Measurements from ENCODE around the gene MAMLD1.

MAMLD1 gene

DNA sequence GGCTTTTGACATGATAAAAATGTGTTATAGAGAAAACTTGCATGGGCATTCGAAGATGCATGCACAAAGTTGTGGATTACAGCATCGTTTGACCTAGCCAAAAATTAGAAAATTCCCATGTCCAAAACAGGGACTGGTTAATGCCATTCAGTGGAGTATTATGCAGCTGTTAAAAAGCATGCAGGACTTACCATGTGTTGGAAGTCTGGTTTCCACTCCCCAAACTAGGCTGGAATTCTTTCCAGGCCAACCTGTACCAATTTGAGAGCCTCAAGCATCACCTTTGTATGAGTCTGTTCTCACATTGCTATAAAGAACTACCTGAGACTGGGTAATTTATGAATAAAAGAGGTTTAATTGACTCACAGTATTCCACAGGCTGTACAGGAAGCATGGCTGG is 159.4 kb downstream of the MAMLD1 start:
- no peaks in the 10 kb centered on the region for H3K9me3 Mint-ChIP-seq
- no peaks in the 10 kb centered on the region for H3K4me1 Mint-ChIP-seq
- ATAC-seq (replicated peaks; ENCODE audit: extremely low read depth, poor library complexity, severe bottlenecking) = no peak
- no peak for DNase-seq (ENCODE audit: low spot score in 2 of 2)
- H3K36me3 Mint-ChIP-seq (ENCODE audit: insufficient read depth) = peaks cover 2% of the 10 kb centered on the region
- H3K27me3 Mint-ChIP-seq = no peaks in the 10 kb centered on the region
- H3K4me3 Mint-ChIP-seq = no peak overlapping the region
- H3K27ac Mint-ChIP-seq (ENCODE audit: low read depth) = no peak overlapping the region

DNA sequence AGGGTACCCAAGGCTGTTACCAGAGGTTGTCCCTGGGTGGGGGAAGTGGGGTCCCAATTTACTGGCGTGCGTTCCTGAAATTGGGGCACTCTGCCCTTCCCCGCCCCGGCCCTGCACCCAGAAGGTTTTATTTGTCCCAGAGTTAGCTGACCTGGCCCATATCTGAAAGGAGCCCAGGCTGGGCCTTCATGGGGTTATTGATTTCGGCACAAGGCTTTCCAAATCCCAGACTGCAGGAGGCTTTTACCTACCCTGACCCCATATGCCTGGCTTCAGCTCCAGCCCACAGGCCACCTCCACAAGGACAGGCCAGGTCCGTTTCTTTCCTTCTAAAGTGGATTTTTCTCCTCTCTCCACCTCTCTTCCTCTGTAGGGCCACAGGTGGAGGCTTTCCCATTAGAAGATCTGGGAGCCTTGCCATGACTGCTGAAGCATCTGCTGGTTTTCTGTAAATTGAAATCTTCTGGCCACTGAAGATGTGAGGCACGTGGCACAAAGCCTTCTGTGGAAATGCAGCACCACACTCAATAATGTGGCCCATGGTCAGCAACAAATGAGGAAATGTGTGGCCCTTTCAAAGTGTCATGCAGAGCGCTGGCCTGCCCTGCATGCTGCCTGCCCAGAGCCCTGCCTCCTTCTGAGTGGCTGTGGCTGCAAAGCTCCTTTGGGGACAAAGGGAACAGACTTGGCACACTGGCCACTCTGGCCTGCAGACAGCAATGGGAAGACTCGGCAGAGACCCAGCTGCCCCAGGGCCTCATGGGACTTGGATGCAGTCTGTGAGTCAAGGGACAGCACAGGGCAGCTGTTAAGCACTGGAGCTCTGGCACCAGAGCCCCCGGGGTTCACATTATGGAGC is 162.2 kb downstream of the MAMLD1 start:
- Mint-ChIP-seq H3K27me3 (no peaks in the 10 kb centered on the region), H3K36me3 (ENCODE audit: insufficient read depth) (no peaks in the 10 kb centered on the region), H3K27ac (ENCODE audit: low read depth) (no peak overlapping the region), H3K4me3 (no peak overlapping the region), H3K9me3 (no peaks in the 10 kb centered on the region), H3K4me1 (no peaks in the 10 kb centered on the region)
- ATAC-seq (replicated peaks; ENCODE audit: extremely low read depth, poor library complexity, severe bottlenecking) (no peak), DNase-seq (ENCODE audit: low spot score in 2 of 2) (no peak)

DNA sequence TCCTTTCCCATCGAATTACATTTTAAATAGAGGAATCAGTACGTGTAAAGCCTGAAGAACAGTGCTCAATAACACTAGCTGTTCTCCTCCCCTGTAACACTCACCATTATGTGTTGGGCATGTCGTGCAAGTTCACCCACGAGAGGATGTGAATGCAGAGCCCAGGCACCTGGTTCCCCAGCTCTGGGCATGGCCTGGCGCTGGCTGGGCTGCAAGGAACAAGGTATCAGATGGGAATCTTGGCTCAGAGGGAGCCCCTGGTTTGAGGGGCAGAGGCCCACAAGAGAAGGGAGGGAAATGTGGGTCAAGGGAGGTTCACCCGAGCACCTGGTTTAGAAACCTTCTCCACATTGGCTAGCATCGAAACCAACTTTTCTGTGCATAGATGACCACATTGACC is 163.6 kb downstream of the MAMLD1 start:
- H3K9me3 Mint-ChIP-seq = no peaks in the 10 kb centered on the region
- ATAC-seq (replicated peaks; ENCODE audit: extremely low read depth, poor library complexity, severe bottlenecking) = no peak
- no peak overlapping the region for H3K27ac Mint-ChIP-seq (ENCODE audit: low read depth)
- no peak overlapping the region for H3K4me3 Mint-ChIP-seq
- no peak for DNase-seq (ENCODE audit: low spot score in 2 of 2)
- H3K27me3 Mint-ChIP-seq = no peaks in the 10 kb centered on the region
- H3K36me3 Mint-ChIP-seq (ENCODE audit: insufficient read depth) = no peaks in the 10 kb centered on the region
- H3K4me1 Mint-ChIP-seq = no peaks in the 10 kb centered on the region

DNA sequence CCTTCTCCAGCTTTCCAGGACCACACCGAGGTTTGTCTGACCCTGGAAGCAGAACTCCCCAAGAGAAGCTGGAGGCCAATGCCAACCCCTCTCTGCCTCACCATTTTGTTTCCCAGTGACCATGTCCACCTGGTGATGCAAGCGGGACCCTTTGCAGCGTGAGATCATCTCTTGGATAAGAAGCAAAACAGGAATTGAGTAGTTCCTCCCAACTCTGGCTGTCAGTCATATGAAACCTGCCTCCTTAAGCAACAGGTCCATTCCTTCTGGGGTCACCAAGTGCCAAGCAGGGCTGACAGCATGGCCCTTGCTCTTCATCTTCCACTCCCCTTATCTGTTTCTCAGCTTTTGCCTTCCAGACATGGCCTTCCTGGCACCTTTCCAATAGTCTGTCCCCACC is 164.0 kb downstream of the MAMLD1 start:
- Mint-ChIP-seq H3K36me3 (ENCODE audit: insufficient read depth) (no peaks in the 10 kb centered on the region), H3K27me3 (no peaks in the 10 kb centered on the region), H3K4me3 (no peak overlapping the region)

DNA sequence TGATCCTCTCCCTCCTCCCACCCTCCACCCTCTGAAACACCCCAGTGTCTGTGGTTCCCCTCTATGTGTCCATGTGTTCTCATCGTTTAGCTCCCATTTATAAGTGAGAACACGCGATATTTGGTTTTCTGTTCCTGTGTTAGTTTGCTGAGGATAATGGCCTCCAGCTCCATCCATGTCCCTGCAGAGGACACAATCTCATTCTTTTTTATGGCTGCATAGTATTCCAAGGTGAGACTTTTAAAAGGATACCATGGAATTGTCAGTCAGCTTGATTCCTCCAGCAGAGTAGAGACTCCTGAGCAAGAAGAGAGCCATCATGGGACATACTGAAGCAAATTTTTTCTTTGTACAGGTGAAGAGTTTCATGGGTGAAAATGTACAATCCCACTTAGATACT is 166.5 kb downstream of the MAMLD1 start:
- Mint-ChIP-seq H3K4me1 (no peaks in the 10 kb centered on the region), H3K4me3 (no peak overlapping the region), H3K27me3 (no peaks in the 10 kb centered on the region), H3K9me3 (no peaks in the 10 kb centered on the region), H3K36me3 (ENCODE audit: insufficient read depth) (no peaks in the 10 kb centered on the region), H3K27ac (ENCODE audit: low read depth) (no peak overlapping the region)
- DNase-seq (ENCODE audit: low spot score in 2 of 2) (no peak), ATAC-seq (replicated peaks; ENCODE audit: extremely low read depth, poor library complexity, severe bottlenecking) (no peak)

More for the DNA sequence above, 164.0 kb downstream of the MAMLD1 start:
- DNase-seq (ENCODE audit: low spot score in 2 of 2) (no peak), ATAC-seq (replicated peaks; ENCODE audit: extremely low read depth, poor library complexity, severe bottlenecking) (no peak)
- Mint-ChIP-seq H3K4me1 (no peaks in the 10 kb centered on the region), H3K9me3 (no peaks in the 10 kb centered on the region), H3K27ac (ENCODE audit: low read depth) (no peak overlapping the region)

DNA sequence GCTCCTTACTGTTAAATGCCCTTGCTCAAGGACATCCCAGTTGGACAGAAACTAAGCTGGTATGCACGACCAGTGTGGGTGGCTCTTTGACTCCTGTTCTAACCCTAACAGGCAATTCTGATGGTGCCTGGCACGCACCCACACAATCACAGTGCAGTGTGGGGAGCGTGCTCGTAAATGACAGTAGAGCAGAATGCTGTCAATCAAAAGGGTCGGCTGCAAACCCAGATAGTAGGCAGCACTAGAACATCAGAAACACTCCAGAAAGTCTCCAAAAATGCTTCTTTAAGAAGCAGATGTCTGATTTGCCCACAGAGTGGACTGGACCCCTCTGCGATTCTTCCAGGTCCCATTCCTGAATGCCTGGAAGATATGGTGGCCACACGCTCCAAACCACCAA is 167.7 kb downstream of the MAMLD1 start:
- Mint-ChIP-seq H3K9me3 (no peaks in the 10 kb centered on the region), H3K27me3 (no peaks in the 10 kb centered on the region), H3K27ac (ENCODE audit: low read depth) (no peak overlapping the region), H3K36me3 (ENCODE audit: insufficient read depth) (no peaks in the 10 kb centered on the region), H3K4me3 (no peak overlapping the region), H3K4me1 (no peaks in the 10 kb centered on the region)
- no peak for DNase-seq (ENCODE audit: low spot score in 2 of 2)
- no peak for ATAC-seq (replicated peaks; ENCODE audit: extremely low read depth, poor library complexity, severe bottlenecking)

DNA sequence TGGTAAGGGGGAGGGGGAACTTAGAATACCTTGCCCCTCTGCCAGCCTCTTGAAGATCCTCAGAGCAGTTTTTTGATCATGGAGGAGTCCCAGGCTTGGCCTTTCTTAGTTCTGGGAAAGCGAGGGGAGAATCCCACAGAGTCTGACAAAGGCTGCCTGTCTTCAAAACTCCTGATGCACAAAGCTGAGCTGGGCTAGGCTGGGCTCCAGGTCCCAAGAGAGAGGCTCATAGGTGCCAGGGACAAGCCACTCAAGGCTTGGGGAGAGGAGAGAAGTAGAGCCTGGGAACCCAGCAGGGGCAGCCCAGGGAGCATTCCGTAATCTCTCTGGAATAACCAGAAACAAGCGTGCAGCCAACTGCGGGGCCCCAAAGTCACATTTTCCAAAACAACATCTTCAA is 168.3 kb downstream of the MAMLD1 start:
- H3K4me3 Mint-ChIP-seq = no peak overlapping the region
- H3K9me3 Mint-ChIP-seq = no peaks in the 10 kb centered on the region
- H3K27ac Mint-ChIP-seq (ENCODE audit: low read depth) = no peak overlapping the region
- no peaks in the 10 kb centered on the region for H3K36me3 Mint-ChIP-seq (ENCODE audit: insufficient read depth)
- ATAC-seq (replicated peaks; ENCODE audit: extremely low read depth, poor library complexity, severe bottlenecking) (no peak), DNase-seq (ENCODE audit: low spot score in 2 of 2) (no peak)
- H3K27me3 Mint-ChIP-seq = no peaks in the 10 kb centered on the region
- no peaks in the 10 kb centered on the region for H3K4me1 Mint-ChIP-seq

DNA sequence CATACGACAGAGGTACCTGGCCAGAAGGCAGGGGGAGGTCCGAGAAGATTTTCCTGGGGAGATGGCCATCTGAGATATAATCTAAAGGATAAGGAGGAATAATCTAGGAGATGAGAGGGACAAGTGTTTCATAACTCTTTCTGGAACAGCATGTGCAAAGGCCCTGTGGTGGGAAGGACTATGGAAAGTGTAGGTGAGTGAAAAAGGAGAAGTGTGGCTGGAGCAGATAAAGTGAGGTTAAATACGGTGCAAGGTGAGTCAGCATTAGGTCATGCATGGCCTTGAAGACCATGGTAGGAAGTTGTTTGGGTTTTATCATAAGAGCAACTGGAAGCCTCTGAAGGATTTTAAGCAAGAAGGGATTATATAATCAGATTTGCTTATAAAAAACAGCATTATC is 170.7 kb downstream of the MAMLD1 start:
- Mint-ChIP-seq H3K4me3 (no peak overlapping the region), H3K9me3 (no peaks in the 10 kb centered on the region), H3K27ac (ENCODE audit: low read depth) (no peak overlapping the region), H3K27me3 (no peaks in the 10 kb centered on the region), H3K36me3 (ENCODE audit: insufficient read depth) (no peaks in the 10 kb centered on the region), H3K4me1 (no peaks in the 10 kb centered on the region)
- no peak for ATAC-seq (replicated peaks; ENCODE audit: extremely low read depth, poor library complexity, severe bottlenecking)
- no peak for DNase-seq (ENCODE audit: low spot score in 2 of 2)

DNA sequence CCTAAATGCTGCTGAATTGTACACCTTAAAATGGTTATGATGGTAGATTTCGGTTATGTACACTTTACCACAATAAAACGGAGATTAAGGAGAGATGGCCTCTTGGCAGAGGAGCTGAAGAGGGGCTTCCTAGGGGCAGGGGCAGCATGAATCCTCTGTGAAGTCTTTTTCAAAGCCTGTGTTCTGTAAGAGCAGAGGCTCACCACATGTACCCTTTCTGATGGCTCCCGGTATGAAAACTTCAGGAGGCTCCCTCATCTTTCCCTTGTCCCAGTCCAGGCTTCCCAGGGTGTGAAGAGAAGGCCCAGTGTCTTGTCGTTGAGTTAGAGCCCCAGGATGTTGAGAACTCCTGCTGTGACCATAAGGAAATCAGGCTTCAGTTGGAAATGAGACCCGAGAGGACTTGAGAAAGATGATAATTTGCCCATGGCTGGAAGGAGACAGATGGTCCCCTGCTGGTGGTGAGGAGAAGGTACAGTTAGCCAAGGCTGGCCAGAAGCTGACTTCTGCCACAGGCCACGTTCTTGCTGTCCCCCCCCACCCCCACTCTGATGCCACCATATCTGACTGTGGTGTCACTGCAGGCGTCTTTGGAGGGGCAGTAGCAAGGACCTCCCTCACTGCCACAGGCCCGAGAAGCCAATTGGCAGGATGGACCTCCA is 173.5 kb downstream of the MAMLD1 start:
- DNase-seq (ENCODE audit: low spot score in 2 of 2) (no peak), ATAC-seq (replicated peaks; ENCODE audit: extremely low read depth, poor library complexity, severe bottlenecking) (no peak)
- Mint-ChIP-seq H3K9me3 (no peaks in the 10 kb centered on the region), H3K4me1 (no peaks in the 10 kb centered on the region), H3K27ac (ENCODE audit: low read depth) (no peak overlapping the region), H3K36me3 (ENCODE audit: insufficient read depth) (no peaks in the 10 kb centered on the region), H3K4me3 (no peak overlapping the region), H3K27me3 (no peaks in the 10 kb centered on the region)

DNA sequence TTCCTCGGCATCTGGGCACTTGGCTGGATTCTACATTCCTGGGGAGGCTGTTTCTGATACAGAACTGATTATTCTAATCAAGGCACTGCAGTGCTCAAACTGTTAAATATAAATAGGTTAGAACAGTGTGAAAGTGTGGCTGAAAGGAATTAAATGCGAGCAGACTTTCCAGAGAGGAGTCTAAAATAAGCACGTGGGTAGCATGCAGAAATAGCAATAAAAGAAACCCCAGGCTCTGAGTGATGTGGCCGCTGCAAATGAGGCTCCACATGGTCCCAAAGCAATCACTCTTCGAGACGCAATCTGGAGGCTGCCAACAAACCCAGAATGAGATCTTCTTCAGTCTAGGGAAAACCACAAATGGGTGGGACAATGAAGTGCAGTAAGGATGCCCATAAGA is 174.7 kb downstream of the MAMLD1 start:
- no peak overlapping the region for H3K27ac Mint-ChIP-seq (ENCODE audit: low read depth)
- H3K36me3 Mint-ChIP-seq (ENCODE audit: insufficient read depth) = no peaks in the 10 kb centered on the region
- no peaks in the 10 kb centered on the region for H3K9me3 Mint-ChIP-seq
- no peaks in the 10 kb centered on the region for H3K27me3 Mint-ChIP-seq
- no peak overlapping the region for H3K4me3 Mint-ChIP-seq
- ATAC-seq (replicated peaks; ENCODE audit: extremely low read depth, poor library complexity, severe bottlenecking) = no peak
- no peak for DNase-seq (ENCODE audit: low spot score in 2 of 2)
- H3K4me1 Mint-ChIP-seq = no peaks in the 10 kb centered on the region

DNA sequence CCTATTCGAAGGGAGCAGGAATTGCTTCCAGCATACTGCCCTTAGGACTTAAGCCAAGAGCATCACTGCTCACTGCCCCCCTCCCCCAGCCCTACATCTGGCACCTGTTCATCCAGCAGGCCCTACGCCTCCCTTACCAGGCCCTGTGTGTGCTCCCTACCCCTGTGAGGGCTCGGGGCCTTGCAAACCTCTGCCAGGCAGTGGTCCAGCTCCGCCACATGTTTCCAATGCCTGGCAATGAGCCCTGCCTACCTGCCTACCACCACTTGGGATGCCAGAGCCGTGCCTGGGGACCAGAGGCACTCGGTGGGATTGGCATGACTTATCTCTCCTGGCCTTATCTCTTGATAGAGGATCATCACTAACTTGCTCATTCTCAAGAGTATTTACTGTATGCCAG is 177.8 kb downstream of the MAMLD1 start:
- Mint-ChIP-seq H3K27me3 (no peaks in the 10 kb centered on the region), H3K4me3 (no peak overlapping the region), H3K9me3 (no peaks in the 10 kb centered on the region), H3K4me1 (no peaks in the 10 kb centered on the region), H3K36me3 (ENCODE audit: insufficient read depth) (no peaks in the 10 kb centered on the region), H3K27ac (ENCODE audit: low read depth) (no peak overlapping the region)
- DNase-seq (ENCODE audit: low spot score in 2 of 2) (no peak), ATAC-seq (replicated peaks; ENCODE audit: extremely low read depth, poor library complexity, severe bottlenecking) (no peak)

DNA sequence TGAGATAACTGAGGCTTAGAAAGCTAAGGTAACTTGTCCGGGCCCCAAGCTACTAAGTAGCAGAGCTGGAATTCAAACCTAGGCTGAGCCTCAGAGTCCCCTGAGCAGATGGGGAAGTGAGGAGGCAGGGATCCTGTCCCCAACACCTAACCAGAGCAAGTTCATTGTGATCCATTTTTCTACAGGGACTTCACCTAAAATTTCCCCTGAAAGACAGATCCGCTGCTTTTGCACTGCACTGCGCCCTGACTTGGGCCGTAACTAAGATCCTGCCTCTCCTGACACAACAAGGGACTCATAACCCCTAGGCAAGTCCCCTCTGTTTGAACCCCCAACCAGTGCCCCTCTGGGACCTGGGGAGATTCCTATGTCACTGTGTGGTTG is 179.7 kb downstream of the MAMLD1 start:
- no peak overlapping the region for H3K4me3 Mint-ChIP-seq
- no peaks in the 10 kb centered on the region for H3K9me3 Mint-ChIP-seq
- ATAC-seq (replicated peaks; ENCODE audit: extremely low read depth, poor library complexity, severe bottlenecking) = no peak
- H3K27me3 Mint-ChIP-seq = no peaks in the 10 kb centered on the region
- H3K4me1 Mint-ChIP-seq = peaks cover 11% of the 10 kb centered on the region
- H3K36me3 Mint-ChIP-seq (ENCODE audit: insufficient read depth) = peaks cover 6% of the 10 kb centered on the region
- H3K27ac Mint-ChIP-seq (ENCODE audit: low read depth) = no peak overlapping the region
- DNase-seq (ENCODE audit: low spot score in 2 of 2) = no peak

All from central memory CD8-positive, alpha-beta T cell (primary cell).